ENCODE measurements around the gene C1orf53.

DNA sequence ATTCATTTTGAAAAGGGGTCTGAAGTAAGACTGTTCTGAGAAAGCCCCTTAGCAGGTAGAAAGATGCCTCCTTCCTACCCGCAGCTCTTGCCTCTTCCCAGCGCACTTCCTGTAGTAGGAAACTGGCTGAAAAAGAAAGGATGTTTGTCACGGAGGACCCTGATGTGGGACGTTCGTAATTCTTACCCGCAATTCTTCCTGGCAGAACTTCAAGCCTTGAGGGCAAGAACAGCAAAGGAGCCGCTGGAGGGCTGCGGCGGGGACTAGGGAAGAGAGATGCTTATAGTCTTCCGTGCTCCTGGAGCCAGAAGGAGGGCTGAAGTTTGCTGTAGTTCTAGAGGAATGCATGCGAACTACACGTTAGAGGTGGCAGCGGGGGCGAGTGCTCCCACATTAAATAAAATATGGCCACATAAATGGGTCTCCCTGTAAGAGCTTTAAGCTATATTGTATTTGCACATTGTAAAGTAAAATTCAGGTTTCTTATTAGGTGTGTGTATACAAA, 6.3 kb downstream of the C1orf53 start:
- TF ChIP-seq, protein P1, sequence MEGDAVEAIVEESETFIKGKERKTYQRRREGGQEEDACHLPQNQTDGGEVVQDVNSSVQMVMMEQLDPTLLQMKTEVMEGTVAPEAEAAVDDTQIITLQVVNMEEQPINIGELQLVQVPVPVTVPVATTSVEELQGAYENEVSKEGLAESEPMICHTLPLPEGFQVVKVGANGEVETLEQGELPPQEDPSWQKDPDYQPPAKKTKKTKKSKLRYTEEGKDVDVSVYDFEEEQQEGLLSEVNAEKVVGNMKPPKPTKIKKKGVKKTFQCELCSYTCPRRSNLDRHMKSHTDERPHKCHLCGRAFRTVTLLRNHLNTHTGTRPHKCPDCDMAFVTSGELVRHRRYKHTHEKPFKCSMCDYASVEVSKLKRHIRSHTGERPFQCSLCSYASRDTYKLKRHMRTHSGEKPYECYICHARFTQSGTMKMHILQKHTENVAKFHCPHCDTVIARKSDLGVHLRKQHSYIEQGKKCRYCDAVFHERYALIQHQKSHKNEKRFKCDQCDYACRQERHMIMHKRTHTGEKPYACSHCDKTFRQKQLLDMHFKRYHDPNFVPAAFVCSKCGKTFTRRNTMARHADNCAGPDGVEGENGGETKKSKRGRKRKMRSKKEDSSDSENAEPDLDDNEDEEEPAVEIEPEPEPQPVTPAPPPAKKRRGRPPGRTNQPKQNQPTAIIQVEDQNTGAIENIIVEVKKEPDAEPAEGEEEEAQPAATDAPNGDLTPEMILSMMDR (conservative IDR thresholded peaks at IDR 0.05; ENCODE audit: low read length): no peak
- no peak for TF ChIP-seq EZH2phosphoT487 (IDR thresholded peaks at IDR 0.05; ENCODE audit: borderline replicate concordance, low read depth, low read length)

Measured in OCI-LY7 (cell line).